ENCODE measurements around the gene PTPRN2. TPM values are rescaled to one million over a fixed set of nuclear protein-coding genes. Genes with fewer than 3 reads are reported as not detected.

PTPRN2 gene
- total and polyA plus RNA-seq, 2 of the 8 experiments (the other 6 are each of a cell fraction or from before 2014, with no cell fraction given), result 2.6 to 4.5 TPM

GRCh38 chr7:157734676-157735640 is 852.7 kb downstream of the PTPRN2 start:
- 90% methylated on average over 28 of the region's 28 CpGs; no CpG with 5 or more reads in 1 of the 2 experiments for WGBS, 2 experiments (ENCODE audit: extremely low coverage in 1 of 2, insufficient coverage in 1 of 2, insufficient read length in 1 of 2, insufficient replicate concordance in 2 of 2, low coverage in 1 of 2, low lambda C conversion rate in 2 of 2, missing lambda C conversion rate in 1 of 2)
- Histone ChIP-seq H3K4me2 (ENCODE audit: insufficient read depth in 1 of 2, low read depth in 2 of 2, low read length in 2 of 2) (no peak overlapping the region), H2BK5ac (ENCODE audit: low read depth, low read length) (no peak overlapping the region), H2BK120ac (replicated peaks; ENCODE audit: low read depth, low read length) (no peak overlapping the region), H3K36me3 (ENCODE audit: control insufficient read depth in 2 of 4, insufficient read depth in 4 of 4, low read length in 3 of 4) (no peaks in the 10 kb centered on the region), H3K23ac (ENCODE audit: insufficient read length) (no peak overlapping the region), H3K18ac (ENCODE audit: extremely low read depth, low read length) (no peak overlapping the region), H4K5ac (ENCODE audit: insufficient read length, low read depth, low read length) (no peak overlapping the region), H2BK12ac (ENCODE audit: low read depth, low read length) (no peak overlapping the region), H4K8ac (ENCODE audit: extremely low read depth, insufficient read depth, low read length) (no peak overlapping the region), H3K9me3 (ENCODE audit: insufficient read depth in 2 of 2, low read depth in 1 of 2, low read length in 1 of 2) (no peaks in the 10 kb centered on the region), H3K56ac (replicated peaks; ENCODE audit: insufficient read length, low read depth, low read length) (no peak overlapping the region), H2AK5ac (ENCODE audit: low read depth, low read length) (no peak overlapping the region), H4K91ac (replicated peaks; ENCODE audit: insufficient read length, low read length) (no peak overlapping the region), H3K27ac (ENCODE audit: low read depth, low read length) (no peak overlapping the region), H3K27me3 (replicated peaks in 1 of 4; ENCODE audit: control insufficient read depth in 3 of 4, extremely low read depth in 1 of 4, insufficient read depth in 3 of 4, low read length in 3 of 4) (peaks cover 0 to 3% (median 0%) of the 10 kb centered on the region in 4 experiments; a peak in 3 of 7 replicates), H2BK15ac (ENCODE audit: low read length) (no peak overlapping the region), H2AFZ (ENCODE audit: low read length) (no peak overlapping the region), H3K4me1 (replicated peaks in 1 of 4; ENCODE audit: control insufficient read depth in 3 of 4, insufficient read depth in 4 of 4, low read length in 3 of 4) (peaks cover 0 to 9% (median 5%) of the 10 kb centered on the region in 4 experiments; a peak in 4 of 7 replicates), H3K79me2 (ENCODE audit: control insufficient read depth in 1 of 2, insufficient read depth in 2 of 2, low read length in 2 of 2) (no peaks in the 10 kb centered on the region), H2BK20ac (ENCODE audit: low read length) (0 out of 2 replicates have a peak overlapping the region, but pooled peaks have one; percentile 32), H4K20me1 (replicated peaks in 1 of 2; ENCODE audit: control insufficient read depth in 1 of 2, insufficient read depth in 2 of 2, low read length in 2 of 2) (no peaks in the 10 kb centered on the region), H3K4me3 (ENCODE audit: extremely low read depth in 1 of 4, insufficient read depth in 2 of 4, low read depth in 3 of 4, low read length in 4 of 4) (no peak overlapping the region), H3K9ac (replicated peaks in 1 of 4; ENCODE audit: extremely low read depth in 1 of 4, low read depth in 3 of 4, low read length in 3 of 4) (no peak overlapping the region), H3K23me2 (ENCODE audit: low read depth, low read length) (no peaks in the 10 kb centered on the region), H3K14ac (ENCODE audit: insufficient read length) (no peak overlapping the region), H3K79me1 (ENCODE audit: low read depth, low read length) (no peaks in the 10 kb centered on the region), H3K4ac (replicated peaks; ENCODE audit: insufficient read length, low read depth, low read length) (no peak overlapping the region)
- FAIRE-seq (no peak), DNase-seq (ENCODE audit: low read depth in 1 of 2, low spot score in 2 of 2) (no peak)
- ChIA-PET POLR2A (ENCODE audit: partially characterized antibody) (no interaction called here), CTCF (ENCODE audit: partially characterized antibody) (interaction anchor here (0.5 kb wide), 1 partner anchor 628 kb away, joined by 3 read pairs; no protein-coding TSS in a partner anchor)
- TF ChIP-seq CEBPB (IDR thresholded peaks at IDR 0.05; ENCODE audit: low read depth, low read length), result no peak
- no peak for TF ChIP-seq SIX5 (IDR thresholded peaks at IDR 0.05; ENCODE audit: low read depth, low read length)
- no peak for TF ChIP-seq EP300 (IDR thresholded peaks at IDR 0.05; ENCODE audit: borderline replicate concordance in 1 of 2, low read depth in 2 of 2, low read length in 2 of 2)
- no peak for TF ChIP-seq POLR2A (IDR thresholded peaks at IDR 0.05; ENCODE audit: control extremely low read depth in 1 of 2, low read depth in 2 of 2, low read length in 2 of 2)
- no peak for TF ChIP-seq TCF12 (IDR thresholded peaks at IDR 0.05; ENCODE audit: low read depth, low read length)
- TF ChIP-seq NRF1 (IDR thresholded peaks at IDR 0.05; ENCODE audit: low read depth, low read length), result no peak
- no peak for TF ChIP-seq SP4 (IDR thresholded peaks at IDR 0.05; ENCODE audit: low read length)
- no peak for TF ChIP-seq SRF (IDR thresholded peaks at IDR 0.05; ENCODE audit: low read depth, low read length)
- no peak for TF ChIP-seq TAF1 (IDR thresholded peaks at IDR 0.05; ENCODE audit: low read depth, low read length)
- TF ChIP-seq PHF8 (conservative IDR thresholded peaks at IDR 0.05; ENCODE audit: low read depth, low read length), result no peak
- no peak for TF ChIP-seq E2F6 (IDR thresholded peaks at IDR 0.05)
- TF ChIP-seq KDM5A (IDR thresholded peaks at IDR 0.05; ENCODE audit: low read length), result no peak

Measured in H1 (cell line).